ENCODE measurements around the gene CDK13.
A peak's percentile ranks its signal among the peaks of the same experiment; 100 is the strongest.

The CDK13 gene

GRCh38 chr7:40015790-40016296 is 65.8 kb downstream of the CDK13 start:
- Mint-ChIP-seq H3K27me3 (ENCODE audit: low read depth) (no peaks in the 10 kb centered on the region), H3K36me3 (ENCODE audit: low read depth) (peaks cover 21% of the 10 kb centered on the region), H3K27ac (peak overlapping the region; percentile 11), H3K4me3 (no peak overlapping the region), H3K9me3 (no peaks in the 10 kb centered on the region), H3K4me1 (ENCODE audit: low read depth) (peaks cover 13% of the 10 kb centered on the region)

- peaks cover 17% of the 10 kb centered on the region for H3K36me3 Mint-ChIP-seq (ENCODE audit: low read depth)
- no peak overlapping the region for H3K4me3 Mint-ChIP-seq
- H3K27ac Mint-ChIP-seq, result no peak overlapping the region
- H3K27me3 Mint-ChIP-seq (ENCODE audit: low read depth), result no peaks in the 10 kb centered on the region
- H3K4me1 Mint-ChIP-seq (ENCODE audit: low read depth), result peaks cover 15% of the 10 kb centered on the region
- H3K9me3 Mint-ChIP-seq, result no peaks in the 10 kb centered on the region
Measured at GRCh38 chr7:40019558-40019957, 69.5 kb downstream of the CDK13 start.

- Mint-ChIP-seq H3K4me1 (ENCODE audit: low read depth) (peaks cover 2% of the 10 kb centered on the region), H3K4me3 (no peak overlapping the region), H3K27me3 (ENCODE audit: low read depth) (no peaks in the 10 kb centered on the region), H3K9me3 (no peaks in the 10 kb centered on the region), H3K27ac (no peak overlapping the region), H3K36me3 (ENCODE audit: low read depth) (peaks cover 11% of the 10 kb centered on the region)
Measured at GRCh38 chr7:40024048-40024447, 74.0 kb downstream of the CDK13 start.

- Mint-ChIP-seq H3K9me3 (no peaks in the 10 kb centered on the region), H3K4me1 (ENCODE audit: low read depth) (peaks cover 2% of the 10 kb centered on the region), H3K27ac (no peak overlapping the region), H3K36me3 (ENCODE audit: low read depth) (peaks cover 11% of the 10 kb centered on the region), H3K27me3 (ENCODE audit: low read depth) (no peaks in the 10 kb centered on the region), H3K4me3 (no peak overlapping the region)
Measured at GRCh38 chr7:40024841-40025240, 74.8 kb downstream of the CDK13 start.

- Mint-ChIP-seq H3K36me3 (ENCODE audit: low read depth) (peaks cover 15% of the 10 kb centered on the region), H3K4me3 (no peak overlapping the region), H3K4me1 (ENCODE audit: low read depth) (peaks cover 2% of the 10 kb centered on the region), H3K9me3 (no peaks in the 10 kb centered on the region), H3K27me3 (ENCODE audit: low read depth) (no peaks in the 10 kb centered on the region), H3K27ac (no peak overlapping the region)
Measured at GRCh38 chr7:40027545-40027944, 77.5 kb downstream of the CDK13 start.

- H3K9me3 Mint-ChIP-seq, result peaks cover 7% of the 10 kb centered on the region
- H3K36me3 Mint-ChIP-seq (ENCODE audit: low read depth), result peaks cover 24% of the 10 kb centered on the region
- H3K4me3 Mint-ChIP-seq, result no peak overlapping the region
- H3K4me1 Mint-ChIP-seq (ENCODE audit: low read depth), result peaks cover 10% of the 10 kb centered on the region
- no peak overlapping the region for H3K27ac Mint-ChIP-seq
- no peaks in the 10 kb centered on the region for H3K27me3 Mint-ChIP-seq (ENCODE audit: low read depth)
Measured at GRCh38 chr7:40033826-40034225, 83.8 kb downstream of the CDK13 start.

- no peaks in the 10 kb centered on the region for H3K27me3 Mint-ChIP-seq (ENCODE audit: low read depth)
- H3K4me1 Mint-ChIP-seq (ENCODE audit: low read depth), result peaks cover 7% of the 10 kb centered on the region
- H3K9me3 Mint-ChIP-seq, result peaks cover 7% of the 10 kb centered on the region
- no peak overlapping the region for H3K4me3 Mint-ChIP-seq
- H3K36me3 Mint-ChIP-seq (ENCODE audit: low read depth), result peaks cover 6% of the 10 kb centered on the region
- H3K27ac Mint-ChIP-seq, result no peak overlapping the region
Measured at GRCh38 chr7:40041456-40041855, 91.4 kb downstream of the CDK13 start.

- Mint-ChIP-seq H3K27me3 (ENCODE audit: low read depth) (no peaks in the 10 kb centered on the region), H3K4me1 (ENCODE audit: low read depth) (no peaks in the 10 kb centered on the region), H3K4me3 (no peak overlapping the region), H3K9me3 (no peaks in the 10 kb centered on the region), H3K27ac (no peak overlapping the region), H3K36me3 (ENCODE audit: low read depth) (no peaks in the 10 kb centered on the region)
Measured at GRCh38 chr7:40043164-40043563, 93.1 kb downstream of the CDK13 start.

GRCh38 chr7:40047661-40048060 is 97.6 kb downstream of the CDK13 start:
- no peaks in the 10 kb centered on the region for H3K27me3 Mint-ChIP-seq (ENCODE audit: low read depth)
- no peak overlapping the region for H3K4me3 Mint-ChIP-seq
- H3K9me3 Mint-ChIP-seq, result no peaks in the 10 kb centered on the region
- H3K4me1 Mint-ChIP-seq (ENCODE audit: low read depth), result peaks cover 4% of the 10 kb centered on the region
- H3K36me3 Mint-ChIP-seq (ENCODE audit: low read depth), result no peaks in the 10 kb centered on the region
- no peak overlapping the region for H3K27ac Mint-ChIP-seq

GRCh38 chr7:40057292-40057691 is 107.2 kb downstream of the CDK13 start:
- no peaks in the 10 kb centered on the region for H3K27me3 Mint-ChIP-seq (ENCODE audit: low read depth)
- H3K36me3 Mint-ChIP-seq (ENCODE audit: low read depth), result peaks cover 11% of the 10 kb centered on the region
- peaks cover 12% of the 10 kb centered on the region for H3K4me1 Mint-ChIP-seq (ENCODE audit: low read depth)
- no peaks in the 10 kb centered on the region for H3K9me3 Mint-ChIP-seq
- H3K4me3 Mint-ChIP-seq, result no peak overlapping the region
- H3K27ac Mint-ChIP-seq, result no peak overlapping the region

- H3K36me3 Mint-ChIP-seq (ENCODE audit: low read depth), result peaks cover 14% of the 10 kb centered on the region
- no peak overlapping the region for H3K27ac Mint-ChIP-seq
- peaks cover 7% of the 10 kb centered on the region for H3K4me1 Mint-ChIP-seq (ENCODE audit: low read depth)
- H3K9me3 Mint-ChIP-seq, result no peaks in the 10 kb centered on the region
- H3K27me3 Mint-ChIP-seq (ENCODE audit: low read depth), result no peaks in the 10 kb centered on the region
- no peak overlapping the region for H3K4me3 Mint-ChIP-seq
Measured at GRCh38 chr7:40058026-40058425, 108.0 kb downstream of the CDK13 start.

- H3K9me3 Mint-ChIP-seq, result no peaks in the 10 kb centered on the region
- H3K36me3 Mint-ChIP-seq (ENCODE audit: low read depth), result peaks cover 15% of the 10 kb centered on the region
- H3K4me3 Mint-ChIP-seq, result no peak overlapping the region
- H3K27ac Mint-ChIP-seq, result no peak overlapping the region
- peaks cover 7% of the 10 kb centered on the region for H3K4me1 Mint-ChIP-seq (ENCODE audit: low read depth)
- no peaks in the 10 kb centered on the region for H3K27me3 Mint-ChIP-seq (ENCODE audit: low read depth)
Measured at GRCh38 chr7:40058636-40059035, 108.6 kb downstream of the CDK13 start.

- Mint-ChIP-seq H3K4me1 (ENCODE audit: low read depth) (peaks cover 7% of the 10 kb centered on the region), H3K4me3 (no peak overlapping the region), H3K9me3 (no peaks in the 10 kb centered on the region), H3K36me3 (ENCODE audit: low read depth) (peaks cover 15% of the 10 kb centered on the region), H3K27ac (no peak overlapping the region), H3K27me3 (ENCODE audit: low read depth) (no peaks in the 10 kb centered on the region)
Measured at GRCh38 chr7:40059057-40059456, 109.0 kb downstream of the CDK13 start.

GRCh38 chr7:40072268-40072667 is 122.2 kb downstream of the CDK13 start:
- Mint-ChIP-seq H3K9me3 (no peaks in the 10 kb centered on the region), H3K4me3 (no peak overlapping the region), H3K36me3 (ENCODE audit: low read depth) (peaks cover 6% of the 10 kb centered on the region), H3K27me3 (ENCODE audit: low read depth) (no peaks in the 10 kb centered on the region), H3K27ac (no peak overlapping the region), H3K4me1 (ENCODE audit: low read depth) (no peaks in the 10 kb centered on the region)

- H3K4me1 Mint-ChIP-seq (ENCODE audit: low read depth), result no peaks in the 10 kb centered on the region
Measured at GRCh38 chr7:40073239-40073638, 123.2 kb downstream of the CDK13 start.

GRCh38 chr7:40077849-40078248 is 127.8 kb downstream of the CDK13 start:
- no peaks in the 10 kb centered on the region for H3K27me3 Mint-ChIP-seq (ENCODE audit: low read depth)
- no peaks in the 10 kb centered on the region for H3K4me1 Mint-ChIP-seq (ENCODE audit: low read depth)
- no peaks in the 10 kb centered on the region for H3K9me3 Mint-ChIP-seq
- H3K4me3 Mint-ChIP-seq, result no peak overlapping the region
- H3K36me3 Mint-ChIP-seq (ENCODE audit: low read depth), result peaks cover 3% of the 10 kb centered on the region
- no peak overlapping the region for H3K27ac Mint-ChIP-seq

More at GRCh38 chr7:40073239-40073638, 123.2 kb downstream of the CDK13 start:
- H3K9me3 Mint-ChIP-seq, result no peaks in the 10 kb centered on the region
- no peaks in the 10 kb centered on the region for H3K27me3 Mint-ChIP-seq (ENCODE audit: low read depth)
- no peak overlapping the region for H3K27ac Mint-ChIP-seq
- H3K4me3 Mint-ChIP-seq, result no peak overlapping the region
- peaks cover 6% of the 10 kb centered on the region for H3K36me3 Mint-ChIP-seq (ENCODE audit: low read depth)
